NCI-H2029 treated with DMSO at 0.1 percent for 48 hours (cell line): Measurements from ENCODE around the gene MED13L.
"Not testable (repeated sequence)": the region's sequence is repeated elsewhere in the genome, so short reads cannot be mapped to it uniquely, and the experiment has no call there.

Source experiments
- DNase-seq: peaks from one replicate; lab custom pipeline; 2025; lab: John Stamatoyannopoulos, UW

Gene MED13L

DNA sequence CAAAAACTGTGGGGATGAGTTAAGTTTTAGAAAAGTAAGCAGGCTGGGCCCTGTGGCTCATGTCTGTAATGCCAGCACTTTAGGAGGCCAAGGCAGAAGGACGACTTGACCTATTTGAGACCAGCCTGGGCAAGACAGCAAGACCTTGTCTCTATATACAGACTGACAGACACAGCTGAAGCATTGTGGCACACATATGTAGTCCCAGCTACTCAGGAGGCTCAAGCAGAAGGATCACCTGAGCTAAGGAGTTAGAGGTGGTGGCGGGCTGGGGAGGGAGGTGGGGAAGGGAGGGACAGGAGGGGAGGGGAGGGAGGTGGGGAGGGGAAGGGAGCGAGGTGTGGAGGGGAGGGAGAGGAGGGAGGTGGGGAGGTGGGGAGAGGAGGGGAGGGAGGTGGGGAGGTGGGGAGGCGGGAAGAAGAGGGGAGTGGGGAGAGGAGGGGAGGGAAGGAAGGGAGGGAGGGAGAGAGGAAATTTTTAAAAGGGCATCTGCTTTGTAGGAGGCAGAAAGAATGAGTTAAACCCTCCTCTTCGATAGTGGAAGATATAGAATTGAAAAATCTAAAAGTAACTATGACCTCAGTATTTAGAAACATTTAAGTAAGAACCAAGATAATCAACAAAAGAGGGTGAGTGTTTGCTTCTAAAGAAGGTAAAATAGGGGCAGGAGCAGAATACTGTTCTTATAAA lies 30.9 kb downstream of the MED13L start:
- no peak for DNase-seq

DNA sequence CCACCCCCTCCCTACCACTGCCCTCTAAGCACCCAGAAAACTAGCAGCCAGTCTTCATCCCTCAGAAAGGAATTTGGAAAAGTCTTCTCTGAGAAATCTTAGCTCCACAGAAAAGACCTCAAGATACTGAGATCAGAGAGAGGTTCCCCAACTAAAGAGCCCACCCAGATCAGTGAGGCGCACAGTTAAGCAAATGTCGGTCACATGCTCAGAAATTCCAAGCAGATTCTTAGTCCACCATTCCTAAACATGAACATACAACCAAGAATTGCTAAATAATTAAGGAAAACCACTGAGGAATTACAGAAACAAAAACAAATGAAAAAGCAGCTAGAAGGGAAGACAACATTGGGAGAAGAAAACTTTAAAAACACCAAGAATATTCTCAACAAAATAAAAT lies 32.3 kb downstream of the MED13L start:
- no peak for DNase-seq

DNA sequence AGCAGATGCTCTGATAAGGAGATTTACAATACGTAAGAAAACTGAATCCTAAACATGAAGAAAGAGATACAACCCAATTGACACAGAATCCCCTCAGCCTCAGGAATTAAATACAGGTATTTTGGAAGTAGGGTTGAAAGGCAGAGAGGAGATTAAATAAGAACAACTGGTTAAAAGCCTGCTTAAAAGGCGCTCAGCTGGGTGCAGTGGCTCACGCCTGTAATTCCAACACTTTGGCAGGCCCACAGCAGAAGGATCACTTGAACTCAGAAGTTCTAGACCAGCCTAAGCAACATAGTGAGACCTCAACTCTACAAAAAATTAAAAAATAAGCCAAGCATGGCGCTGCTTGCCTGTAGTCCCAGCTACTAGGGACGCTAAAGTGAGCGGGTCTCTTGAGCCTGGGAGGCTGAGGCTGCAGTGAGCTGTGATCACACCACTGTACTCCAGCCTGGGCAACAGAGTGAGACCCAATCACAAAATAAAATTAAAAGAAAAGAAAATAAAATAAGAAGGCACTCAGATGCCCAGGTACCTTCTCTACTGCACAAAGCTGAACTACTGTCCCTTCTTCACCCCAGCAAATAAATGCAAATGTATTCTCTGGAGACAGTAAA lies 32.9 kb downstream of the MED13L start:
- DNase-seq, result no peak

DNA sequence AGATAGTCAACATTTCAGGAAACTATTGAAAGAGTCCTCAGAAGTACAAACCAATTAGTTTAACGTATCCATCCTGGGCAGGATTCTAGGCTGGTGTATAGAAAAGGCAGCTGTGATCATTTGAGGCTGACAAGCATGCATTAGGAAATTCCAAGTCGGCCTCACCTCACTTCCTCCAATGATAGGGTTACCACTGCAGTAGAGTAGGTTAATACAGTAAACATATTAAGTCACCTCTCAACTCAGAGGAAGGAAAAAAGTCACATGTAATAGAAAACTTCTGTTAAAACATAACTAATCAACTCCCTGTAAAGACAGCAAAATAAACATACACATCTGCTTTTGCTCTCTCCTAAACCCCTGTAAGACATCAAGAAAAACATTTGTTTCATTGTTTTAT lies 33.5 kb downstream of the MED13L start:
- DNase-seq, result no peak

DNA sequence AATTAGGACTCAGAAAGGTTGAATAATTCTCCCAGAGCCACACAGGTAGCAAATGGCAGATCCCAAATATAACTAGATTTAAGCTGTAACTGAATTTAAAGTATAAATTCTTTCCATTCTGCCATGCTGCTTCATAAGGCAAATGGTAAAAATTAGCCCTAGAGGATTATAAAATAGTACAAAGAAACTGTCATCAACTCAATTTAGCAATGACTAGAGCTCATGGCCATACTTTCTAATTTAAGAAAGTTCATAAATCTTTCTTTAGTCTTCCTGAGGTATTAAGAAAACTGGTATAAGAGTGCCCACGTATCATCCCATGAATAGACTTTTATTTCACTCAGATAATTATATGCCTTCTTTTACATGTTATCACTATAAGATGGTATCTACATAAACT lies 34.8 kb downstream of the MED13L start:
- DNase-seq, result no peak

DNA sequence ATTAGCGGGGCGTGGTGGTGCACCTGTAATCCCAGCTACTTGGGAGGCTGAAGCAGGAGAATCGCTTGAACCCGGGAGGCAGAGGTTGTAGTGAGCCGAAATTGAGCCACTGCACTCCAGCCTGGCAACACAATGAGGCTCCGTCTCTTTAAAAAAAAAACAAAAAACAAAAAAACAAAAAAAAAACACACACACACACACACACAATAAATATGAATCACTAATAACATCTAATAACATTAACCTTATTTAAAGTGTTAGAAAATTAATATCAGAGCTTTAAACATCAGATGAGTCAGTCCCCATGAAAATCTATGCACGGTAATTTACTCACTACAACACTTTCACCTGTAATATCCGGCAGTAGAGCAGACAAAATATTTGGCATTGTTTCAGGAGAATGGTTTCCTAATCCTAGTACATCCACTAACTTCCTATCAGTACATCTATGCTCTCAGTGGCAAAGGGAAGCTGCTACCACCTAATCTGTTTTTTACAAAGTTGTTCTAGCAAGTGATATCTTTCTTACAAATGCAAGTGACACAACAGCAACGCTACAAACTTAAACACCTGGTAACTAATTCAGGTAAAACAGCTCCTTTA lies 36.2 kb downstream of the MED13L start:
- peak; percentile 26 for DNase-seq

DNA sequence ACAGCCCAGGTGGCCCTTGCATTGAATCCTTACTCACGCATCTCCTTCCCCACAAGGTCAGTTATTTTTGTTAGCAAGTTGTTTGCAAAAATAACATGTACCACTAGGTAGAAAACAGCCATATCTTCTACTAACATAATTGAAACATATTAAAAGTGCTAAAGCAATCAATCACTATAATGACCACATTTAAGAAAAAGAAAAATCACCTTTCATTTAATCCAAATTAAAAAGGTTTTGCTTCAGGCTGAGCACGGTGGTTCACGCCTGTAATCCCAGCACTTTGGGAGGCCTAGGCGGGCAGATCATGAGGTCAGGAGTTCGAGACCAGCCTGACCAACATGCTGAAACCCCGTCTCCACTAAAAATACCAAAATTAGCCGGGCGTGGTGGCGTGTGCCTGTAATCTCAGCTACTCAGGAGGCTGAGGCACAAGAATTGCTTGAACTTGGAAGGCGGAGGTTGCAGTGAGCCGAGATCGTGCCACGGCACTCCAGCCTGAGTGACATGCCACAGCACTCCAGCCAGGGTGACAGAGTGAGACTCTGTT lies 38.8 kb downstream of the MED13L start:
- DNase-seq, result not testable (repeated sequence)

DNA sequence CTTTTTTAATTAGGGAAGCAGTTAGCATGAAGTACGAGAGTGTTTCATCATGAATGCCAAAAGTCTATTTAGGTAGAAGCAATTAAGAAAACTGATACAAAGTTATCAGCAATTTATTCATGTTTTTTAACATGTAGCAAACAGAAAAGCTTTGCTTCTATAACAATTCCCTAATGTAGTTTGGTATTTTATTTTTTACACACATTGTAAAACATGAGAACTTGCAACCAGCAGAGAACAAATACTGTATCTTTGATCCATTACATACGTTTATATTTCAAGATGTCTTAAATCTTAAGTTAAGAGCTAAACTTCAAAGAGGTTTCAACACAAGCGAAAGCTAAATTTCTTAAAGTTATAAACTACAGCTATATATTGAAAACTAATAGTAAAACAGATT lies 39.3 kb downstream of the MED13L start:
- DNase-seq, result no peak

DNA sequence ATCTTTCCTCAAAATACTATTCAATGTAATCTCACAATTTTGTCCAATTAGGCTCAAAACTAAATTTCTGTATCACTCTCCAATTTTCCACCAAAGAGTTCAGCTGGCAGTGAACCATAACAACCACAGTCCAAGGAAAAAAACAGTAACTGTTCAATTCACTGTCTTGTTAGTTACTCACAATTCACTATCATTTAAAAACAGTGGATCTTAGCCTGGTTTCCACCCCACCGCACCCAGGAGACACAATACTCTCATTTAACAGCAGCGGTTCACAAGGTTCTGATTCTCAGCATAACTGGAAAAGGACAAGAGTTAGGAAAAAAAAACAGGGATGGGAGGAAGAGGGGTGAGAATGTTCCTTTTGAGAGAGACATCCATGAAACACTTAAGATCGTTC lies 40.5 kb downstream of the MED13L start:
- DNase-seq, result no peak

DNA sequence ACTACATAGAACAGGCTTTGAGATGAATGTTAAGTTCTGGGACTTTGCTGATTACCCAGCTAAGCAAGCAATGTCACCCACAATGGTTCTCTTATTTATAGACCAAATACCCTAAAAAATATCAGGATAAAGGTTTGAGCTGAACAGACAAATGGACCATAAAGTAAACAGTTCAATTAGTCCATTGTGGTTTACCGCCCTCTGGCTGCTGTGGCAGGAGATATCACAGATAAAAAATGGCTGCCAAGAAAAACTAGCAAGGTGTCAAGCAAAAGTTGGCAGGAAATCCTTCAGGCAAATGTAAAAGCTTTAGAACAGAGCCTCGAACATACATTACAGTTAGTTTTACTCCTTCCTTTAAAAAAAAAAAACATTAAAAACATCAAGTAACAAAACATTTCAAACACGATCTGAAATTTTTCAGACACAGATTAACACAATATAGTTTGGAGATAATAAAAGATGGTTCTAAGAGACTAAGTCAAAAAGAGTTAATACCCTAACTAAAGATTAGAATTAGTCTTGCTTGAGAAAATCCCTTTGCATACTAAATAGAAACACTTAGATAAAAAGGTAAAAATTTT lies 41.3 kb downstream of the MED13L start:
- DNase-seq, result peak; percentile 58

DNA sequence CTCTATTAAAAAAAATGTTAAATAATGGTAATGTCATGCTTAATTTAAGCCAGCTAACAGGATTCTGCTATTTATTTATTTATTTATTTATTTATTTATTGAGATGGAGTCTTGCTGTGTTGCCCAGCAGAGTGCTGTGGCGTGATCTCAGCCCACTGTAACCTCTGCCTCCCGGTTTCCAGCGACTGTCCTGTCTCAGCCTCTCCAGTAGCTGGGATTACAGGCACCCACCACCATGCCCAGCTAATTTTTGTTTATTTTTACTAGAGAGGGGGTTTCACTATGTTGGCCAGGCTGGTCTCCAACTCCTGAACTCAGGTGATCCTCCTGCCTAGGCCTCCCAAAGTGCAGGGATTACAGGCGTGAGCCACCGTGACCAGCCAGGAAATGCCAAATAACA lies 43.3 kb downstream of the MED13L start:
- not testable (repeated sequence) for DNase-seq

DNA sequence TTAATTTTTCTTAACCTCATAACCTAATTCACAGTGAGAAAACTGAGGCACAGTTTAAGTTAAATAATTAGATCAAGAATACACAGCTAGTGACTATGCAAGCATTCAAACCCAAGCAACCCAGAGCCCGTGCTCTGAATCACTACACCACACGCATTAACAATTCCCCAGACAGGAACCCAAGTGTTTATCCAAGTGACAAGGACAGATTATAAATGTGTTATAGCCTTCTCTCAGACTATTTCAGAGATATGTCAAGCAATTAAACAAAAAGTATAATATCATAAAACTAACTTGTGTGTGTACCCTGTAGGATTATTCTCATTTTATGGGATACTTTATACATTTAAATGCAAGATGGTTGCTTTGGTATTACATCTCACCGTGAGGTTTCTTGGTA lies 43.8 kb downstream of the MED13L start:
- DNase-seq, result no peak

DNA sequence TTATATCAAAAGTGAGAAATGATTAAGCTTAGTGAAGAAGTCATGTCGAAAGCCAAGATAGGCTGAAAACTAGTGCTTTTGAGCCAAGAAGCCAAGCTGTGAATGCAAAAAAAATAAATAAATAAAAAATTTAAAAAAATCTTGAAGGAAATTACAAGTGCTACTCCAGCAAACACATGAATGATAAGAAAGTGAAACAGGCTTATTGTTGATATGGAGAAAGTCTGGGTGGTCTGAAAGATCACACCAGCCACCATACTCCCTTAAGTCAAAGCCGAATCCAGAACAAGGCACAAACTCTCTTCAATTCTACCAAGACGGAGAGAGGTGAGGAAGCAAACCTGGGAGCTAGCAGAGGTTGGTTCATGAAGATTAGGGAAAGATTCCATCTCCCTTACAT lies 49.7 kb downstream of the MED13L start:
- DNase-seq, result no peak

DNA sequence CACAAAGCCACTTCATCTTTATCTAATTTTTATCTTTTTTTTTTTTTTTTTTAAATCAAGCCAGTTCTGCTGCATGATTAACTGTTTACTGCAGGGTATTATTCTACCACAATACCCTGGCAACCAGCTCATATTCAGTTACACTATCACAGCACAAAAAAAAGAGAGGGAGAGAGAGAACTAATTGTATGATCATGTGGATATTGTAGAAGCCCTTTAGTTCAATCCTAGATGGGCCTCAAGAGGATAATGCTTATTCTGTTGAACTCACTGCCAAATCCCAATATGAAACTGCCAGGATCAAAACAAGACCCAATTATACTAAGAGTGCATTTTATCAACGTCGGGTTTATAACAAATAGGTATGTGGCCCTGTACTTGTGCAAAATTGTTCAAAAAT lies 51.5 kb downstream of the MED13L start:
- peak; percentile 93 for DNase-seq

DNA sequence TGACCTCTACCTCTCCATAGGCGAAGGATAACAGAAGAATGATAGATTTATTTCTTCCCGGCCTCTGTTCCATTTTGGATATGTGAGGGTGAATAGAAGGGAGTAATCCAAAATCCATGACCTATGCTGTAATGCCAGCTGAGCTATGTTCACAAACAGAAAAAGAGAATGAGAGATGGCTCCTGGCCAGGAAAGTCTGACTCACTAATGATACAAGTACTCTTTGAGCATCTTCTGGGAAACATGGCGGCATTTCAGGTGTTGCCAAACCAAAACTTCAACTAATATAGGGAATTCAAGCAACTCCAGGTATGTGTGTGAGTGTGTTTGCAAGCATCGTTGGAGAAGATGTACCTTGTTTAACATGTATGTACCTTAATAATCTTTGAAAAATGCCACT lies 55.1 kb downstream of the MED13L start:
- peak; percentile 69 for DNase-seq

DNA sequence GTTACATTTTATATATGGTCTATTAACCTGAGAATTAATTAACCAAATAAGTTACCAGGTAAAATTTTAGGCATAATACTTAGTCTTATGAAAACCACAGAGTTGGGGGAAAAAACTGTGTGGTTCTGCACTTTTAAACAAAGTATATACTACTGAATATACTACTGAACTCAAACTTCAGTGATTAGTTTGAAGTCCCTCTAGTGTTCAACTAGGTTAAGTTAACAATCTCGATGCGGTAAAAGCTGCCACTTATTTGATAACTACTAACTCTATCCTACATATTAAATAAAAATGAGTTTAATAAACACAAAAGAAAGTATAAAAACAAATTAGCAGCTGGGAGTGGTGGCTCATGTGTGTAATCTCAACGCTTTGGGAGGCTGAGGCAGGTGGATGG lies 56.7 kb downstream of the MED13L start:
- no peak for DNase-seq

DNA sequence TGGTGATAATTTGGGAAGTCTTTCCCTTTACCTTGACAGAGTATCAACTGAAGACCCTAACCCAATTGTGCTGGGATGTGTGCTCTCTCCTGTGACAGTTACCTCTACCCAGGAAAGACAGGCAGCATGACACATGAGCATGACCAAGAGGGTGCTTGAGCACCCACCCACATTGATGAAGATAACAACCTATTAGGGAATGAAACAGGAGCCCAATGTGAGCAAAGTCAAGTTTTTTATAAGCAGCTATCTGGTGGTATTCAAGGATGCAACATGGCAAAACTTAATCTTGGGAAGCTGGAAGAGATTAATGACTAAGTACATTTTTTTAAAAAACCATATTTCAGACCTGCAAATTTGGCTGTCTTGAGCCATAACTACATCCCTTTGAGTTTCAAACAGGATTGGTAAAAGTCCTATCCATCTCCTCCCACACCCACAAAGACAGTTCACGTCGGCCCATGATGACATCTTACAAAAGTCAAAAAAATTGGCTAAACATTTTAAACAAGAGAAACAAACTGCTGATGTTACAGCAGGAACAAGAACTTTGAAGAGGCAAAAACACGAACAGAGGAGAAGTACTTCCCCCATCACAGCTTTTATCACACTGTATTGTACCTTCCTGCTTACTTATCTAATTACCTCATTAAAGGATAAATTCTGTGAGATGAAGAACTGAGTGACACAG lies 60.3 kb downstream of the MED13L start:
- no peak for DNase-seq

DNA sequence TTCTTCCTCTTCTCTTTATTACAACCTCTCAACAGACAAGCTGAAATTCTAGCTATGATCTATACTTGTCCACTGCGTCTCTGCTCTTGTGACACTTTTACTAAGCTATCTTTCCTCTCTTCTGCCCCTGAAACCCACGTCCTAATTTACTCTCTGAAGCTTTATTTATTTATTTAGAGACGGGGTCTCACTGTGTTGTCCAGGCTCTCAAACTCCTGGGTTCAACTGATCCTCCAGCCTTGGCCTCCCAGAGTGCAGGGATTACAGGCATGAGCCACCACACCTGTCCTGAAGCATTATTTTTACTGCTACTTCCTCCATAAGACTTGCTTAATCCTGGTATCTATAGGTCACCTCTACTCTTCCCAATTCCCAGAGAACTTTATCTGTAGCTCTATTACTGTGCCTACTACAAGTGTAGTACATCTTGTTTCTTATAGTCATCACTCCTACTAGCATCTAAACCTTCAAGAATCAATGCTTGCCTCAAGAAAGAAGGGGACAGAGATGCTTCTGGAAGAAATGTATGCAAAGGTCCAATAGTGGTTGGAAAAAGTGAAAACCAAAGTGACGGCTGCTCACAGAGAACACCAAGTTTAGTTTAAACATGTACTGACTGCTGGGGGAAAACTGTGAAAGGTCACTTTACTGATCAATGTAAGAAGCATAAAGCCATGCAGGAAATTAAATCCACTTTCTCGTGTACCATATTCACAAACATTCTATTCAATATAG lies 61.3 kb downstream of the MED13L start:
- DNase-seq, result no peak

DNA sequence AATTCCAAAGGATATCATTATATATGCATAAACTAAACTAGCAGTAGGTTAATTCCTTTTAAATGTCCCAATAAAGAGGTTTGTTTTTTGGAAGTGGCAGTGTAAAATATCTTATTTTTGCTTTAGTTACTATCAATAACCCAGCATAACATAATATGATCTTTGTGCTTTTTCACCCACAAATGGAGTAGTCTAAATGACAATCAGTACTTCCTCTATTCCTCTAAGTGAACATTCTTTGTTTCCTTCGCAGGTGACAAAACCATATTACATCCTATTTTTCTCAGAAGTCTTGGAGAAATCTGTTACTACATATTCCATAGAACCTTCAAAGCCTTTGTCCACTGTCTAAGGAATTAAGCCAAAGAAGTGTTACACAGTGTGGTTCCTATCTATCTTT lies 62.5 kb downstream of the MED13L start:
- no peak for DNase-seq

DNA sequence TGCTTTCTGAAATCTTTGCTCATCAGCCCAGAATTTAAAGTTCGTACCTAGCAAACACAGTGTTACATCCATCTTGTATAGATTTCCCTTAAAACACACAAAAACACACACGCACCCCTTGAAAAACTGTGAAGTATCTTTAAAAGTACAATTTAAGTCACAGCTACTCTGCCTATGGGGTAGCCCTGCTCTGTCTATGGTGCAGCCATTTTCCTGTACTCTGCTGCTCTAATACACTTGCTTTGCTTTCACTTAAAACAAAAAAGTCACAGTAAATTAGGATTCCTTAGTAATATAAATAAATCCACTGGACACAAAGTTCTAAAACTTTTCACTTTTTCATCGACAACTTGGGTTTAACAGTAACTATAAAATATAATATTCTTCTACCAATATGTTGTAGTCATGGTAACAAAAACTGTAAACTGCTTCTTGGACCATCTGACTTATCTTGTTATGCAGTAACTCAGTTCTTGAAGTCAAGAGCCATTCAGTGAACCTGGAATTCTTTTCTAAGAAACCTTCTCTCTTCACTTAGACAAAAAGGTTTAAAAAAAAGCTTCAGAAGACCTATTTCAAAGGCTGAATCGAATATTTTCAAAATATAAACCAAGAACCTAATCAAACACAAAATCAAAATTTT lies 63.5 kb downstream of the MED13L start:
- DNase-seq, result no peak

DNA sequence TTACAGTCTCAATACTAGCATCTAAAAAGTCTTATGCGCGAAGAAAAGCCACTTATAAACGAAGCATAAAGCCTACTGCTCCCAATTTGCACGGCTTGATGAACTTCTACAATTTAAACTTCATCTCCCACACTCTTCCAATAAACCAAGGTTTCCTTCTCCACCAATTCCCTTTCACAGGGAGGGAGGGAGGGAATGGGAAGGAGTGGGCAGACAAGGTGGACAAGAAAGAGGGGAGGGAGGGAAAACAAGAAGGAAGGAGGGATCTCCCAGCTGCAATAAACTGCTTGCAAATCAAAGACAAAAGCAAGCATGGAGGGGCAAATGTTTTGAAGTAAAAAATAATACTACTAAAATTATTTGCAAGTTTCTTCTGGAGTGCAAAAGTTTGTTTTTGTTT lies 64.5 kb downstream of the MED13L start:
- no peak for DNase-seq
